HG03103 (cell line): ENCODE data around the gene RBM33.

Source experiments
- ATAC-seq: cut with Tn5 transposase; IDR thresholded peaks from one replicate; pipeline ENCODE4 v1.9.1; 2021; ENCODE audit warnings: low read depth; ENCODE audit not compliant: unreplicated experiment

Gene RBM33

DNA sequence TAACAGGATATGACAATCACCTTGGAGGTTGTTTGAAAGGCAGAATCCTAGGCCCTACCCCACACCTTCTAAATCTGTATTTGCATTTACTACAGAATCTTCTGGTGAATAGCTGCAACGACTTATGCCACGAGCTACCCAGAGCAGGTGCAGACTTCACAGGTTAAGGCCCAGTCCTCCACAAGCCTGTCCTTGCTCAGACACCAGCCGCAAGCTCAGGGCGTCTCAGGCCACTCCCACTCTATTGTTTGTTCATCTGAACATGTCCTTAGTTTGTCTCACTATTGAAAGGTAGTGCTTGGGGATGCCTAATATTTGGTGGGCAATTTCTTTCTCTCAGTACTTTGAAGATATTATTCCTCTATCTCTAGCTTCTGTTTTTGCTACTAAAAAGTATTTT lies 18.9 kb upstream of the RBM33 start:
- no peak for ATAC-seq

DNA sequence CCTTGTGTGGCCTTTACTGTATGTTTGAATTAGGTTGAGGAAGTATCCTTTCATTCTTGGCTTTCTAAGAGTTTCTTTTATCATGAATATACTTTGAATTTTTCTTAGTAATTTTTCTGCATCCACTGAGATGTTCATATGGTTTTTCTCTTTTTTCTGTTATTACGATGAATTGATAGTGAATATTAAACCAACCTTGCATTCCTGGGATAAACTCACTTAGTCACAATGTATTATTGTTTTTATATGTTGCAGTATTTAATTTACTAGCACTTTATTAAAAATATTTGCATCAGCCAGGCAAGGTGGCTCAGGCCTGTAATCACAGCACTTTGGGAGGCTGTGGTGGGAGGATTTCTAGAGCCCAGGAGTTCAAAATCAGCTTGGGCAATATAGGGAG lies 15.3 kb upstream of the RBM33 start:
- no peak for ATAC-seq

DNA sequence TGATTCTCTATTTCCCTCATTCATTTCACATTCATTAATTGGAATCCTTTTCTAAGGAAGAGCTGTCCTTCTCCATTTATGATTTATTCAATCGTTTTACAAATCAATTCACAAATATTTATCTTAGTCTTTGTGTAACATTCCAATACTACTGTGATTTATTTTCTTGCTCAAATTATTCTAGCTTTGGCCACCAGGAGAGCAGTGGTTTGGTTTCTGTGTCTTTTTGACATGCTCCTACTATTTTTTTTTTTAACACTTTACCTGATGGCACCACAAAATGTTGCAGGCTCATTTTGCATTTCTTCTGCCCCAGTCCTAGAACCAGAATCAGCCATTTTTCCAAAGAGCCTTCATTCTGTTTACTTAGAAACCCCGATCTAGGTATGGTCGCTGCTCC lies 13.3 kb upstream of the RBM33 start:
- ATAC-seq = no peak

DNA sequence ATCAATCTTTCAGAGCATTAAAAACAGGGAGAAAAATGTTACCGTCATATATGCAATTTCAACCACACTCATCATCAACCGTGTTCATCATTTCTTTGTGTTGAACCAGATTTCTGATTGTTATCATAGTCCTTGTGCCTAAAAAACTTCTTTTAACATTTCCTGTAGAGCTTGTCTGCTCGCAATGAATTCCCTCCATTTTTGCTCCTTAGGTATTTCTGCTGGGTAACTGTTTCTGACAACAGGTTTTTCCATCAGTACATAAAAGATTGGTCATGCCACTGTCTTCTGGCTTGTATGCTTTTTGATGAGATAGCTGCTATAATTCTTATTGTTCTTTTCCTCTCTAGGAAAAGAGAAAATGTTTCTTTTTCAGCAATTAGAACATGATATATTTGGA lies 8.6 kb upstream of the RBM33 start:
- ATAC-seq = no peak

GRCh38 chr7:155637155-155637554 lies 7.3 kb upstream of the RBM33 start:
- ATAC-seq = no peak

DNA sequence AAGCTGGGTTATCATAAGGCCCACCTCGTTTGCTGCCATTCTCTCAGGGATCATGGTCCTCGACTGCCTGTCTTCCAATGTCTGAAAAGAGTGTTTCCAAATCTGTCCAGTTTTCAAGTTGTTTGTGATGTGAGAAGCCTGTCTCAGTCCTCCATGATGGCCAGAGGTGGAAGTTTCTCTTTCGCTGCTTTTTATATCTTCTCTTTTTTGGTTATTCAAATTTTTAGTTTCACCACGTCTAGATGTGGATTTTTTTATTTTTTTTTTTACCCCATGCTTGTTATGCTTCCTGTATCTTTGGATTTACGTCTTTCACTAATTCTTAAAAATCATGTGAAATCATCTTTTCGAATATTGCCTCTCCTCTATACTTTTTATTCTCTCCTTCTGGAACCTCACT lies 6.1 kb upstream of the RBM33 start:
- no peak for ATAC-seq

- ATAC-seq = no peak
Measured at GRCh38 chr7:155639958-155640520, 4.4 kb upstream of the RBM33 start.

GRCh38 chr7:155640629-155641028 lies 3.8 kb upstream of the RBM33 start:
- ATAC-seq = no peak

GRCh38 chr7:155643804-155644177 lies 670 bp upstream of the RBM33 start:
- peak; percentile 6 for ATAC-seq

- peak; percentile 20 for ATAC-seq
Measured at GRCh38 chr7:155644971-155645509, 579 bp downstream of the RBM33 start.

DNA sequence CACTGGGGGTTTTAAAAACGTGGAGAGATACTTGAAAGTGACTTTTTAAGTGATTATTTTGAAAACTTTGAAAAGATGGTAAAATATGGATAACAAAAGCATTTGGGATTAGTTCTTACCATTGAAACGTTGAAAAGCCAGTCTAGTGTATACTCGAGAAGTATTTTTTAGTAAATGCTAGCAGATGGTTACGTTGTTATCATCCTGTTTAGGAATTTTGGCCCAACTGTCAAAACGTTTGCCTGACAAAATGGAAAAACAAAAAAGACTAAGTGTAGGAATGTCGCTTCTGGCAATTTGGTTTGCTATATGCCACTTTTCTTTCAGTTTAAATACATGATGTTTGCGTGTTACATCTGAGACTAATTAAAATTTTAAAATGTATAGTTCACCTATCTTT lies 1.2 kb downstream of the RBM33 start:
- no peak for ATAC-seq

- no peak for ATAC-seq
Measured at GRCh38 chr7:155646669-155647068, 2.2 kb downstream of the RBM33 start.

DNA sequence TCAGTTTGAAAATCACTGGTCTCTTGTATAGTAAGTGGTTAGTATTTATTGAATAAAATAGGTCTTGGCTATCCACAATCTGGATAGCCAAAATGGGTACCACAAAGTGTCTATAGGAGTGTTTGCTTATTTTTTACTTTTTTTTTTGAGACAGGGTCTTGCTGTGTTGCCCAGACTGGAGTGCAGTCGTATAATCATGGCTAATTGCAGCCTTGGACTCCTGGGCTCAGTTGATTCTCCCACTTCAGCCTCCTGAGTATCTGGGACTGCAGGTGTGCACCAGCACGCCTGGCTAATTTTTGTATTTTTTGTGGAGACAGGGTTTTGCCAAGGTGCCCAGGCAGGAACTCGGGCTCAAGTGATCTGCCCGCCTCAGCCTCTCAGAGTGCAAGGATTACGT lies 2.8 kb downstream of the RBM33 start:
- ATAC-seq = no peak

GRCh38 chr7:155647734-155648133 lies 3.3 kb downstream of the RBM33 start:
- ATAC-seq = no peak

- no peak for ATAC-seq
Measured at GRCh38 chr7:155648752-155649339, 4.4 kb downstream of the RBM33 start.

DNA sequence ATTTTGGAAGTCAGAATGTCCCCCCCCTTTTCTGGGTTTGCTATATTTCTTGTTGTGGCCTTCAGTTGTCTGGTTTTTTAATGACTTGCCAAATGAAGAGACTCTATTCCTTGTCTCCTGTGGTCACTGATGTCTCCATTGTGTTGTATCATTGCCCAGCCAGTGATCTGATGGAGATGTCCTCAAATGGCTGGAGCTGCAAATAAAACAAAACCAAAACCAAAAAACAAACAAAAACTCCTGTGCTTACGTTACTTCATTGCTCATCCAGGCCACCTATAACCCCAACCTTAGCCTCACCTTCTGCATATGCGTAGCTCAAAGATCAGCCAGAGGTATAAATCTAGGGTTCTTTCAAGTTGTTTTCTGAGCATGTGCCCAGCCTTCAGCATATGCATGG lies 5.1 kb downstream of the RBM33 start:
- no peak for ATAC-seq

DNA sequence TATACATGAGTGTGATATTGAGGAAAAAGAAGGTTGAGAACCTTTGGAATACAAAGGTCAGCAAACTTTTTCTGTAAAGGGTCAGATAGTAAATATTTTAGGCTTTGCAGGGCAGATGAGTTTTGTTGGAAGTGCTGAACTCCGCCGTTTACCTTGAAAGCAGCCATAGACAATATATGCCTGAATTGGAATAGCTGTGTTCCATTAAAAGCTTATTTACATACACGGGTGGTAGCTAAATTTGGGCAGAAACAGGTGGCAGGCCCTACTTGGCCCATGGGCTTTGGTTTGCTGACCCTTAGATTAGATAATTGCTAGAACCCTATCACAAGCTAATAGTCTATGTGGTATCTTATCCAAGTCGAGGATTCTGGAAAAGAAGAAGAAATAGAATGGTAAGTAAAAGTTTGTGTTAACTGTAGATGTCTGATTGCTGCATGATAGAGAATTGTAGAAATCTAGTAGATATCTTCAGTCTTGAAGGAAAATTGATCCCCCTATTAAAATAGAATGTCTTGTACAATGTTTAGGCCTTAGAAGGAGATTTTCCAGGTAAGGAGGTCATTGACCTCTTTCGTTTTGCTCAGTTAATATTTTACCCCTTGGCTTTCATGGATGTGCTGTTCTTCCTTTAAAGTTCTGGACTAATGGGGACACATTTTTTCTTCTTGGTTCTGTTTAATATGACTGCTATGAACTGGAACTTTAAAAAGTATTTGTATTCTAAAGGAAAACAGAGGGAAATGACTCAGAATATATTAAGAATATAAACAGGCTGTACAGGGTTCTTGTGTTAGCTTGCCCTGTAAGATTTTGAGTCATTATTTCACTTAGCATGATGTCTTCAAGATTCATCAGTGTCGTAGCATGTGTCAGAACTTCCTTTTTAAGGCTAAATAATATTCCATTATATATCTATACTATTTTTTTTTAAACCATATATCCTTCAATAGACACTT lies 8.0 kb downstream of the RBM33 start:
- ATAC-seq = no peak

DNA sequence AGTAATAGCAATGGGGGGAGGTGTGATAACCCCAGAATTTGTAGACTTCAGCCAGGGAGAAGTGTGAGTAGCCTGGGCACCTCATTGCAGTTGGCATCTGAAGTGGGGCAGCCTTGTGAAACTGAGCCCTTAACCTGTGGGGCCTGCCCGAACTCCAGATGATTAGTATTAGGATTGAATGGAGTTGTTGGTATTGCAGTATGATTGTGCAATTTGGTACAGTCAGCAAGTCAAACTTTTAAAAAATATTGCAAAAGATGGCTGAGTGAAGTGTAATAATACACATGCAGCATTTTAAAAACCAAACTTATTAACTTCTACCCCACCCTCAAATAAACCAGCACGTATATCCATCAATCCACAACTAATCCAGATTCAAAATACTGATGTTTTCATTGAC lies 9.3 kb downstream of the RBM33 start:
- ATAC-seq = no peak

GRCh38 chr7:155656891-155657290 lies 12.4 kb downstream of the RBM33 start:
- no peak for ATAC-seq

GRCh38 chr7:155660059-155660757 lies 15.7 kb downstream of the RBM33 start:
- peak; percentile 78 for ATAC-seq

DNA sequence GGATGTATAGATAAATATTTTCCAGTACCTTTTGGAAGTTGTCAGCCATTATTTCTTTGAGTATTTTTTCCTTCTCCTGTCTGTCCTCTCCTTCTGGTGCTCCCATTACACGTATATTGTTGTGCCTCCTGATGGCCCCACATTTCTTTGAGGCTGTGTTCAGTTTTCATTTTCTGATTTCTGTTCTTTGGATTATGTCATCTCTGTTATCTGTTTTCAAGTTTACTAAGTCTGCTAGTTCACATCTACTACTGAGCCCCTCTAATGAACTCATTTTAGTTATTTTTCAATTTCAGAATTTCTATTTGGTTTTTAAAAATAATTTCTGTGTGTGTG lies 16.3 kb downstream of the RBM33 start:
- ATAC-seq = peak; percentile 74
